IPS-18a (cell line): ENCODE measurements around the gene STXBP4.

Experiments
- H3K27ac ChIP-seq: one replicate; pipeline ENCODE4 v1.5.1; 2013; ENCODE audit warnings: low read length
- H3K27me3 ChIP-seq: one replicate; pipeline ENCODE4 v1.6.1; 2013; ENCODE audit warnings: mild to moderate bottlenecking, low read length; ENCODE audit not compliant: control insufficient read depth, insufficient read depth
- H3K36me3 ChIP-seq: one replicate; pipeline ENCODE4 v1.6.1; 2013; ENCODE audit warnings: low read depth, low read length; ENCODE audit not compliant: control insufficient read depth
- H3K4me1 ChIP-seq: one replicate; pipeline ENCODE4 v1.6.1; 2013; ENCODE audit warnings: low read depth, low read length; ENCODE audit not compliant: control insufficient read depth
- H3K4me3 ChIP-seq: one replicate; pipeline ENCODE4 v1.5.1; 2013; ENCODE audit warnings: low read length
- H3K9ac ChIP-seq: one replicate; pipeline ENCODE4 v1.6.1; 2013; ENCODE audit warnings: mild to moderate bottlenecking, low read length, moderate library complexity
- H3K9me3 ChIP-seq: one replicate; pipeline ENCODE4 v1.6.1; 2013; ENCODE audit warnings: low read depth, low read length; ENCODE audit not compliant: control insufficient read depth

STXBP4 gene

DNA sequence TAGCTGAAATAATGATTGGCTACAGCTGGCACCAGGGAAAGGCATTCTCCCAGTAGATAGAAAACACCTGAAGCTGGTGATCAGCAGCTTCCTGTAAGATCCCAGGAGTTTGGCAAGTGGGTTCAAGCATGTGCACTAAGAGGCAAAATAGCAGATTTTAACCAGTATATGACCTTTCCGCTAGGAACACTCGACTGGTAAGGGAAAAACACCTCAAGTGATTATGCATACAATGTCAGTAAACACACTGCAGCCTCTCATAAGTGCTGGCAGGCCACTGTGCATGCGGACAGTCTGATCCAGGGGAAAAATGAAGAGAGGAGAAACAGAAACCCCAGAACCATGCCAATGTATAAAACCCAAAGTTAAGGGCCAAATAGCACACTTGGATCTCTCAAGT lies 247.1 kb downstream of the STXBP4 start:
- no peak overlapping the region for H3K9ac ChIP-seq
- H3K4me1 ChIP-seq: no peaks in the 10 kb centered on the region
- no peaks in the 10 kb centered on the region for H3K27me3 ChIP-seq
- no peaks in the 10 kb centered on the region for H3K36me3 ChIP-seq
- H3K27ac ChIP-seq: no peak overlapping the region
- H3K4me3 ChIP-seq: no peak overlapping the region
- H3K9me3 ChIP-seq: no peaks in the 10 kb centered on the region

DNA sequence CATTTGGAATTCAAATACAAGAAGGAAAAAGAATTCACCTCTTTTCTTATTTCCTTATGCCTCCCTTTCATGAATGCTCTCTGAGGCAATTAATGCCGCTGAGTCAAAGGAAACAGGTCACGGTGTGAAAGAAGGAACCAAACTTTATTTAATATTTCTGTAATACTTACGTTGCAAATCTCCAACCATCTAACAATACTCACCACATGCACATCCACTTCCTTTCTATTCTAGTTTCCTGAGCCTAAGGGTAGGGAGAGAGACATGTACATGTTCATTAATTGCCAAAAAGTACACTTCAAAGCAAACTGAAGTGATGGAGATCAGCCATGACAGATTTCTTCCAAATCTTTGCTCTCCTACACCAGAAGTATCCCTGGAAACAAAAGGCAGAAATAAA lies 248.3 kb downstream of the STXBP4 start:
- Histone ChIP-seq H3K27ac (no peak overlapping the region), H3K9ac (no peak overlapping the region), H3K4me1 (no peaks in the 10 kb centered on the region), H3K27me3 (no peaks in the 10 kb centered on the region), H3K36me3 (no peaks in the 10 kb centered on the region), H3K4me3 (no peak overlapping the region), H3K9me3 (no peaks in the 10 kb centered on the region)

- Histone ChIP-seq H3K27me3 (no peaks in the 10 kb centered on the region), H3K27ac (no peak overlapping the region), H3K36me3 (no peaks in the 10 kb centered on the region), H3K9ac (no peak overlapping the region), H3K9me3 (no peaks in the 10 kb centered on the region), H3K4me3 (no peak overlapping the region), H3K4me1 (no peaks in the 10 kb centered on the region)
These were observed 250.9 kb downstream of the STXBP4 start for GRCh38 chr17:55219459-55219858.

DNA sequence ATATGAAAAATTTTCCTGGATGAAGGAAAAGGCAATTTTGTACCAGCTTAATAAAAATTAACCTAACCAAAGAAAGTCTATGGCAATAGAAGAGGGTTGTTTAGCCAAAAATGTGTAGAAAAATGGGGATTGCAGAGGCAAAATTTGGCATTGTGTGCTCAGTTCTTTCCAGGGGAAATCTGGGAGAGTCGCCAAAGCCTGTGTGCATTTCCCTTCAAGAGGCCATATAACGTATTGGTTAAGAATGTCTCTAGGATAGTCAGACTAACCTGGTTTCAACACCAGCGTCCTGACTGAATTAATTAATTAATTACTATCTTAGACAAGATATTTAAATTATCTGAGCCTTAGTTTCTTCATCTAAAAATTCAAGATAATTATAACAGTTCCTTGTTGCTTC lies 251.4 kb downstream of the STXBP4 start:
- H3K4me1 ChIP-seq: no peaks in the 10 kb centered on the region
- no peaks in the 10 kb centered on the region for H3K9me3 ChIP-seq
- no peak overlapping the region for H3K4me3 ChIP-seq
- H3K36me3 ChIP-seq: no peaks in the 10 kb centered on the region
- no peak overlapping the region for H3K27ac ChIP-seq
- no peak overlapping the region for H3K9ac ChIP-seq
- H3K27me3 ChIP-seq: no peaks in the 10 kb centered on the region
